HG02938 (cell line): ENCODE results near the gene SLC22A3.

Experiments used
- ATAC-seq: cut with Tn5 transposase; IDR thresholded peaks from one replicate; pipeline ENCODE4 v1.9.1; 2021; ENCODE audit warnings: mild to moderate bottlenecking, moderate library complexity; ENCODE audit not compliant: unreplicated experiment

Gene SLC22A3

GRCh38 chr6:160333841-160334240 is 14.3 kb upstream of the SLC22A3 start:
- no peak for ATAC-seq

GRCh38 chr6:160336200-160336599 is 12.0 kb upstream of the SLC22A3 start:
- no peak for ATAC-seq

GRCh38 chr6:160337301-160337700 is 10.9 kb upstream of the SLC22A3 start:
- no peak for ATAC-seq

GRCh38 chr6:160337991-160338390 is 10.2 kb upstream of the SLC22A3 start:
- no peak for ATAC-seq

GRCh38 chr6:160343144-160343543 is 5.0 kb upstream of the SLC22A3 start:
- ATAC-seq = no peak

GRCh38 chr6:160344271-160344670 is 3.9 kb upstream of the SLC22A3 start:
- no peak for ATAC-seq

- ATAC-seq = no peak
These were observed 637 bp upstream of the SLC22A3 start for GRCh38 chr6:160347259-160348222.

- ATAC-seq = no peak
These were observed 853 bp downstream of the SLC22A3 start for GRCh38 chr6:160349020-160349441.

GRCh38 chr6:160349814-160350350 is 1.7 kb downstream of the SLC22A3 start:
- no peak for ATAC-seq

GRCh38 chr6:160353950-160354496 is 5.8 kb downstream of the SLC22A3 start:
- ATAC-seq = no peak

GRCh38 chr6:160355001-160355400 is 6.8 kb downstream of the SLC22A3 start:
- ATAC-seq = no peak

GRCh38 chr6:160356074-160356744 is 8.0 kb downstream of the SLC22A3 start:
- ATAC-seq = no peak

- no peak for ATAC-seq
These were observed 8.9 kb downstream of the SLC22A3 start for GRCh38 chr6:160357088-160357487.

- ATAC-seq = no peak
These were observed 10.3 kb downstream of the SLC22A3 start for GRCh38 chr6:160358225-160359119.

- no peak for ATAC-seq
These were observed 12.8 kb downstream of the SLC22A3 start for GRCh38 chr6:160360955-160361354.

- no peak for ATAC-seq
These were observed 14.4 kb downstream of the SLC22A3 start for GRCh38 chr6:160362556-160362955.

GRCh38 chr6:160363016-160363996 is 15.1 kb downstream of the SLC22A3 start:
- ATAC-seq = no peak

- ATAC-seq = no peak
These were observed 16.9 kb downstream of the SLC22A3 start for GRCh38 chr6:160365117-160365516.
